Tibial artery (tissue), 4 donors: ENCODE data around the gene NTHL1.

ENCODE experiments used
- DNase-seq, 2 donors: peaks; one replicate each; pipeline ENCODE4 v3.0.0-alpha.2; 2019
- H3K27ac ChIP-seq, 2 donors: fragments of 200-600 bp; sonication (generic) in 1 of 2; 1 replicate in 1 of 2; 2 replicates in 1 of 2; pipeline ENCODE4 v1.5.1; 2018 to 2019; ENCODE audit warnings: mild to moderate bottlenecking in 1 of 2
- H3K27me3 ChIP-seq, 2 donors: fragments of 200-600 bp; sonication (generic) in 1 of 2; one replicate each; pipeline versions ENCODE4 v1.5.1 to v1.6.0; 2016 to 2019
- H3K36me3 ChIP-seq, 3 donors: fragments of 200-600 bp; sonication (generic) in 2 of 3; one replicate each; pipeline ENCODE4 v1.5.1; 2016 to 2019; ENCODE audit warnings: mild to moderate bottlenecking in 2 of 3
- H3K4me1 ChIP-seq, 4 donors: fragments of 200-600 bp; sonication (generic) in 2 of 4; 1 replicate in 3 of 4; 2 replicates in 1 of 4; pipeline ENCODE4 v1.5.1; 2016 to 2019
- H3K4me3 ChIP-seq, 2 donors: fragments of 200-600 bp; sonication (generic) in 1 of 2; 1 replicate in 1 of 2; 2 replicates in 1 of 2; pipeline ENCODE4 v1.5.1; 2018 to 2019; ENCODE audit warnings: mild to moderate bottlenecking in 2 of 2
- H3K9me3 ChIP-seq, 3 donors: fragments of 200-600 bp; sonication (generic) in 1 of 3; one replicate each; pipeline ENCODE4 v1.5.1; 2016 to 2019
- CTCF ChIP-seq, 2 experiments: fragments of 200-600 bp in 1 of 2; fragments of 450-650 bp in 1 of 2; IDR thresholded peaks; one replicate each; pipeline ENCODE4 v1.5.1; 2017 to 2019; ENCODE audit warnings: antibody characterized with exemption in 2 of 2, mild to moderate bottlenecking in 1 of 2, moderate library complexity in 1 of 2
- intact Hi-C: fragments of 100-400 bp; cut with DNase I; formaldehyde crosslinking; loops from one replicate; pipeline ENCODE4 v1.15.0; 2023; ENCODE audit warnings: low total_unique reads

The NTHL1 gene

GRCh38 chr16:2056077-2056476 is 8.4 kb upstream of the NTHL1 start:
- Histone ChIP-seq H3K27ac (no peak overlapping the region), H3K9me3 (no peaks in the 10 kb centered on the region), H3K4me1 (no peaks in the 10 kb centered on the region), H3K4me3 (no peak overlapping the region), H3K27me3 (no peaks in the 10 kb centered on the region), H3K36me3 (peaks cover 41 to 97% (median 76%) of the 10 kb centered on the region in 3 donors)
- DNase-seq = no peak
- intact Hi-C loops = no loop called here
- peak; percentile 15 to 22 for TF ChIP-seq CTCF (IDR thresholded peaks at IDR 0.05)

GRCh38 chr16:2054543-2055245 is 7.1 kb upstream of the NTHL1 start:
- TF ChIP-seq CTCF (IDR thresholded peaks at IDR 0.05) = no peak
- intact Hi-C loops = no loop called here
- H3K36me3 ChIP-seq = peaks cover 36 to 94% (median 74%) of the 10 kb centered on the region in 3 donors

GRCh38 chr16:2053897-2054296 is 6.3 kb upstream of the NTHL1 start:
- intact Hi-C loops = no loop called here
- H3K36me3 ChIP-seq = peaks cover 36 to 88% (median 73%) of the 10 kb centered on the region in 3 donors
- no peak for DNase-seq

More at GRCh38 chr16:2054543-2055245, 7.1 kb upstream of the NTHL1 start:
- Histone ChIP-seq H3K27me3 (no peaks in the 10 kb centered on the region), H3K4me1 (no peaks in the 10 kb centered on the region), H3K9me3 (no peaks in the 10 kb centered on the region), H3K4me3 (no peak overlapping the region), H3K27ac (no peak overlapping the region)
- DNase-seq = no peak

GRCh38 chr16:2053211-2053610 is 5.6 kb upstream of the NTHL1 start:
- Histone ChIP-seq H3K36me3 (peaks cover 36 to 81% (median 67%) of the 10 kb centered on the region in 3 donors), H3K4me1 (peaks cover 0 to 13% (median 12%) of the 10 kb centered on the region in 4 donors), H3K27ac (no peak overlapping the region), H3K9me3 (no peaks in the 10 kb centered on the region), H3K4me3 (no peak overlapping the region), H3K27me3 (no peaks in the 10 kb centered on the region)
- DNase-seq = no peak
- TF ChIP-seq CTCF (IDR thresholded peaks at IDR 0.05) = no peak
- intact Hi-C loops = no loop called here

More at GRCh38 chr16:2053897-2054296, 6.3 kb upstream of the NTHL1 start:
- no peak for TF ChIP-seq CTCF (IDR thresholded peaks at IDR 0.05)
- Histone ChIP-seq H3K27me3 (no peaks in the 10 kb centered on the region), H3K27ac (no peak overlapping the region), H3K9me3 (no peaks in the 10 kb centered on the region), H3K4me3 (no peak overlapping the region), H3K4me1 (peaks cover 0 to 7% (median 5%) of the 10 kb centered on the region in 4 donors)

- H3K27ac ChIP-seq = peak overlapping the region; percentile 69 to 80
- peaks cover 19 to 45% (median 29%) of the 10 kb centered on the region in 3 donors for H3K36me3 ChIP-seq
- no peaks in the 10 kb centered on the region for H3K27me3 ChIP-seq
- DNase-seq = no peak
- no peaks in the 10 kb centered on the region for H3K9me3 ChIP-seq
- intact Hi-C loops = no loop called here
- peak overlapping the region; percentile 85 to 91 for H3K4me3 ChIP-seq
- H3K4me1 ChIP-seq = peaks cover 5 to 46% (median 36%) of the 10 kb centered on the region in 4 donors
- TF ChIP-seq CTCF (IDR thresholded peaks at IDR 0.05) = no peak
Measured at GRCh38 chr16:2048116-2048543, 496 bp upstream of the NTHL1 start.
